Measurements from ENCODE around the gene WNK2.
"Not testable (repeated sequence)": the region's sequence is repeated elsewhere in the genome, so short reads cannot be mapped to it uniquely, and the experiment has no call there.

The WNK2 gene

DNA sequence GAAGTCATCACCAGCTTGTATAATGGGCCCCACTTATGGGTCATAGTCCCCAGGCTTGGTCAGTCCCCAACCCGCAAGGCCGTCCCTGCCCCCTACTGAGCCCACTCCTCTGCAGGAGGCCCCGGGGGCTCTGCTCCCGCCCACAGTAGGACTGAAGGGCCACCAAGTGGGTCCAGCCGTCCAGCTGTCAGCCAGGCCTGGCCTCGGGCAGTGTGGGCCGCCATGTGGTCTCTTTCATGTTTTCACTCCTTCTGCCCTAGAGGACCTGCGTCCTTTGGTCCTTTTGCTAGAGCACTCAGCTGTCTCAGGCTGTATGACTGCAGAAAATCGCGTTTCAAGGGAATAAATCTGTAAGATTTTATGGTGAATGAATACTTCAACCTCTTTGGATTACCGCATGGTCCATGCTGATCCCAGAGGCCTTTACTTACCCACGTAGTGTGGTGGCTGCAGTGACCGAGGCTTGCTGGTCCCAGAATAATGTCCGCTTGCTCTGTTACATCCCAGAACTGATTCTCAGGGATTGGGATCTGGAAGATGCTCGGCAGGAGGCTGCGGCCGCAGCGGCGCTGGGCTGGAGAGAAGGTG, 161.8 kb downstream of the WNK2 start:
- intact Hi-C loops (cut with DNase I; ENCODE audit: low total_unique reads): no loop called here
- H3K27ac ChIP-seq: no peak overlapping the region
- TF ChIP-seq, protein P1, sequence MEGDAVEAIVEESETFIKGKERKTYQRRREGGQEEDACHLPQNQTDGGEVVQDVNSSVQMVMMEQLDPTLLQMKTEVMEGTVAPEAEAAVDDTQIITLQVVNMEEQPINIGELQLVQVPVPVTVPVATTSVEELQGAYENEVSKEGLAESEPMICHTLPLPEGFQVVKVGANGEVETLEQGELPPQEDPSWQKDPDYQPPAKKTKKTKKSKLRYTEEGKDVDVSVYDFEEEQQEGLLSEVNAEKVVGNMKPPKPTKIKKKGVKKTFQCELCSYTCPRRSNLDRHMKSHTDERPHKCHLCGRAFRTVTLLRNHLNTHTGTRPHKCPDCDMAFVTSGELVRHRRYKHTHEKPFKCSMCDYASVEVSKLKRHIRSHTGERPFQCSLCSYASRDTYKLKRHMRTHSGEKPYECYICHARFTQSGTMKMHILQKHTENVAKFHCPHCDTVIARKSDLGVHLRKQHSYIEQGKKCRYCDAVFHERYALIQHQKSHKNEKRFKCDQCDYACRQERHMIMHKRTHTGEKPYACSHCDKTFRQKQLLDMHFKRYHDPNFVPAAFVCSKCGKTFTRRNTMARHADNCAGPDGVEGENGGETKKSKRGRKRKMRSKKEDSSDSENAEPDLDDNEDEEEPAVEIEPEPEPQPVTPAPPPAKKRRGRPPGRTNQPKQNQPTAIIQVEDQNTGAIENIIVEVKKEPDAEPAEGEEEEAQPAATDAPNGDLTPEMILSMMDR (IDR thresholded peaks at IDR 0.05): no peak
- no peaks in the 10 kb centered on the region for H3K9me3 ChIP-seq
- H3K27me3 ChIP-seq: peaks cover 0 to 3% of the 10 kb centered on the region in 2 donors
- H3K36me3 ChIP-seq: no peaks in the 10 kb centered on the region
- H3K4me1 ChIP-seq: peaks cover 0 to 12% (median 11%) of the 10 kb centered on the region in 4 donors
- no peak for DNase-seq
- peak overlapping the region; percentile 49 to 66 for H3K4me3 ChIP-seq

DNA sequence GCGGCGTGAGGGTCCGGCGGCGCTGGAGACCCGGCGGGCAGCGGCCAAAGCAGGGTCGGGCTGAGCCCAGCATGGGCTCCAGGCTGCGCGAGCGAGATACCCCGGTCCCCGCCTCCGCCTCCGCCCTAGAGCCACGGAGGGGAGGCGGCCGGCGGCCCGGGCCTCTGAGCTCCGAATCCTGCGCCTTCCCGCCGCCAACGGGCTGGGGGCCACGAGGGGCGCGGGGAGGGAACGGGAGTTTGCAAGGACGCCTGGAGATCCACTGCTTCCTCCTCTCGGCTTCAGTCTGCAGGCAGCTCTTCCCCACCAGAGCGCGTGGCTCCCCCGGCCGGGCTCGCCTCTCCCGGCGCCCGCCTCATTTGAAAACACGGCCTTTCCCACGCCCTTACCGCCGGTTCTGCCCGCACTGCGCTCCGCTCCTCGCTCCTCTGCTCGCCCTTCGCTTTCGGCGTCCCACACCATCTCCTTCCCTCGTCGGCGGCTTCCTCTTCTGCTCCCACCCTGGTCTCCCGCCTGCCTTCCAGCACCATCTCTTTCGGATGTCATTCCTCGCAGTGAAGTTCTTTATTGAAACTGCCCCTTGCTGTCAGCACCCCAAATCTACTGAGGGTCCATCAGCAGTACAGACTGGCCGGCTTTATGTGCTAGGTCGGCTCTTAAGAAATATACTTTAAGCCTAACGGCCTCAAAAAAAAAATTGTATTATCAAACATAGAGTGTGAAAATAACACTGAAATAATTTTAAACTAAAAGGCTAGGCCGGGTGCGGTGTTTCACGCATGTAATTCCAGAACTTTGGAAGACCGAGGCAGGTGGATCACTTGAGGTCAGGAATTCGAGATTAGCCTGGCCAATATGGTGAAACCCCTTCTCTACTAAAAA, 162.5 kb downstream of the WNK2 start:
- Histone ChIP-seq H3K27ac (no peak overlapping the region), H3K27me3 (peaks cover 0 to 3% of the 10 kb centered on the region in 2 donors), H3K9me3 (no peaks in the 10 kb centered on the region), H3K4me3 (peak overlapping the region; percentile 49 to 66), H3K4me1 (peaks cover 0 to 12% (median 11%) of the 10 kb centered on the region in 4 donors), H3K36me3 (no peaks in the 10 kb centered on the region)
- TF ChIP-seq, protein P1 (IDR thresholded peaks at IDR 0.05): no peak
- intact Hi-C loops (cut with DNase I; ENCODE audit: low total_unique reads): no loop called here
- no peak for DNase-seq

DNA sequence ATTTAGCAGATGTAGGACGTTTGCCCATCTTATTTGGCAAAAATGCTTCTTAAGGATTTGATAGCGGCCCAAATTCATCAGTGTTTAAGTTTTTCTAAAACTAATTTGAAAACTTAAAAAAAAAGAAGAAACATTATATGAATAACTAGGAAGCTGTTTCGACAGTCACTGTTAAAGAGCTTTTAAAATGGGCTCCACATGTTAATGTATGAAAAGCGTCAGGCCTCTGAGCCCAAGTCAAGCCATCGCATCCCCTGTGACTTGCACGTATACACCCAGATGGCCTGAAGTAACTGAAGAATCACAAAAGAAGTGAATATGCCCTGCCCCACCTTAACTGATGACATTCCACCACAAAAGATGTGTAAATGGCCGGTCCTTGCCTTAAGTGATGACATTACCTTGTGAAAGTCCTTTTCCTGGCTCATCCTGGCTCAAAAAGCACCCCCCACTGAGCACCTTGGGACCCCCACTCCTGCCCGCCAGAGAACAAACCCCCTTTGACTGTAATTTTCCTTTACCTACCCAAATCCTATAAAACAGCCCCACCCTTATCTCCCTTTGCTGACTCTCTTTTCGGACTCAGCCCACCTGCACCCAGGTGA, 163.5 kb downstream of the WNK2 start:
- H3K36me3 ChIP-seq; H3K9me3 ChIP-seq; H3K4me3 ChIP-seq; H3K27me3 ChIP-seq; DNase-seq; intact Hi-C loops (cut with DNase I; ENCODE audit: low total_unique reads); H3K27ac ChIP-seq: not testable (repeated sequence)
- H3K4me1 ChIP-seq: peaks cover 0 to 12% (median 11%) of the 10 kb centered on the region in 4 donors

DNA sequence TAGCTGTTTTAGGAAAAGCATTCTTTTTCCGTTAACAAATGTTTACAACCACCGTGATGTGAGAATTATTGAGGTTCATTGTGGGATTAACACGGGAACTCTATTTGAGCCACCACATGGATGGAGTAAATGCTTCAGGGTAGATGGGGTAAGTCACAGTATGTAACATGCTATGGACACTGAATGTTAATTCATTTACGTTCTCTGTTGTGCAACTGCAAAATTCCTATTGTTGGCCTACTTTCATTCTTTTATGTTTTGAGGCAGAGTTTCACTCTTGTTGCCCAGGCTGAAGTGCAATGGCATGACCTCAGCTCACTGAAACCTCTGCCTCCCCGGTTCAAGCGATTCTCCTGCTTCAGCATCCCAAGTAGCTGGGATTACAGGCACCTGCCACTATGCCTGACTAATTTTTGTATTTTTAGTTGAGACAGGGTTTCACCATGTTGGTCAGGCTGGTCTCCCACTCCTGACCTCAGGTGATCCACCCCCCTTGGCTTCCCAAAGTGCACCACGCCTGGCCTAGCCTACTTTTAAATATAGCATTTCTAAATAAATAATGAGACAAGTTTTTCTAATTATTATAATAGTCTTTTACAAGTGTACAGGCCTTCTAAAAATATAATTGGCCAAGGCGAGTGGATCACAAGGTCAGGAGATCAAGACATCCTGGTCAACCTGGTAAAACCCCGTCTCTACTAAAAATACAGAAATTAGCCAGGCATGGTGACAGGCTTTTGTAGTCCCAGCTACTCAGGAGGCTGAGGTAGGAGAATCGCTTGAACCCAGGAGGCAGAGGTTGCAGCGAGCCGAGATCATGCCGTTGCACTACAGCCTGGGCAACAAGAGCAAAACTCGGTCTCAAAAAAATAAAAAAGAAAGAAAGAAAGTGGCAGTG, 169.7 kb downstream of the WNK2 start:
- intact Hi-C loops (cut with DNase I; ENCODE audit: low total_unique reads); H3K4me3 ChIP-seq; H3K4me1 ChIP-seq; H3K27me3 ChIP-seq; H3K9me3 ChIP-seq; H3K36me3 ChIP-seq; DNase-seq; H3K27ac ChIP-seq: not testable (repeated sequence)

DNA sequence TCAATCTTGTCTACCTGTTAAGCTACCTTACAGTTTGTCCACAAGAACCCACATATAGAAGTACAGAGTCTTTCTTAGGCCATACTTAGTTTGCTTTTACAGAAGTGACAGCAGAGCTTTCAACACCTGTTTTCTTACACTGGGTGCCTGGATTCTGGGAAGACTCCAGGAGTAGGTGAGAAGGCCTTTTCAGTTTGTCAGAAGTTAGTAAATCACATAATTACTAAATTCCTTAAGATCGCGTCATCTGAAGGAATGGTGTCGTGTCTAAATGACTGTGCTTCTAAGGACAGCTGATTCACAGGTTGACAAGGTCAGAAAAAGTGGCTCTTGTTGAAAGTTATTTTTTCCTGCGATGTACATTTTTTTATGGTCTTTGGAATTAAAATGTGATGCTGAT, 170.5 kb downstream of the WNK2 start:
- no peaks in the 10 kb centered on the region for H3K27me3 ChIP-seq
- no peaks in the 10 kb centered on the region for H3K36me3 ChIP-seq
- intact Hi-C loops (cut with DNase I; ENCODE audit: low total_unique reads): no loop called here
- DNase-seq: no peak
- TF ChIP-seq, protein P1 (IDR thresholded peaks at IDR 0.05): no peak
- H3K27ac ChIP-seq: no peak overlapping the region
- H3K9me3 ChIP-seq: no peaks in the 10 kb centered on the region
- no peaks in the 10 kb centered on the region for H3K4me1 ChIP-seq
- no peak overlapping the region for H3K4me3 ChIP-seq

DNA sequence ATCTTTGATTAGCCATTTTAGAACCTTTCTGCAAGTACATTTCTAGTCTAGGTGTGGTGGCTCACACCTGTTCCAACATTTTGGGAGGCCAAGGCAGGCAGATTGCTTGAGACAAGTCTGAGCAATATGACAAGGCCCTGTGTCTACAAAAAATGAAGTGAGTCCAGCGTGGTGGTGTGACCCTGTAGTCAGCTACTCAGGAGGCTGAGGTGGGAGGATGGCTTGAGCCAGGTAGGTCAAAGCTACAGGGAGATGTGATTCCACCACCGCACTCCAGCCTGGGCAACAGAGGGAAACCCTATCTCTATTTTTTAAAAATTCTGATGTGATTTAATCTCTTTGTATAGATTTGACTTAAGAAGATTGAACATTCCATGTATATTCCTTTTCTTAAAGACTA, 171.9 kb downstream of the WNK2 start:
- Histone ChIP-seq H3K36me3 (no peaks in the 10 kb centered on the region), H3K9me3 (peaks cover 0 to 6% (median 0%) of the 10 kb centered on the region in 3 donors), H3K4me1 (no peaks in the 10 kb centered on the region), H3K27me3 (no peaks in the 10 kb centered on the region), H3K4me3 (no peak overlapping the region), H3K27ac (no peak overlapping the region)
- DNase-seq: no peak
- intact Hi-C loops (cut with DNase I; ENCODE audit: low total_unique reads): no loop called here
- TF ChIP-seq, protein P1 (IDR thresholded peaks at IDR 0.05): no peak
